Left lobe of liver (tissue), 2 donors: ENCODE data around the gene SCN1A. TPM values are rescaled to one million over a fixed set of nuclear protein-coding genes. Genes with fewer than 3 reads are reported as not detected.
"Not testable (repeated sequence)": the region's sequence is repeated elsewhere in the genome, so short reads cannot be mapped to it uniquely, and the experiment has no call there.

Source experiments
- ATAC-seq: fragments of 200-7000 bp; cut with Tn5 transposase; one replicate; pipeline ENCODE4 v1.9.1; 2020; ENCODE audit warnings: mild to moderate bottlenecking, moderate library complexity
- DNase-seq: peaks from one replicate; pipeline ENCODE4 v3.0.0-alpha.2; 2020; ENCODE audit warnings: low spot score
- total RNA-seq: library from RNA; stranded (reverse); gene quantifications from one replicate; pipeline ENCODE4 v1.2.1, GENCODE V29; 2021
- donor health status: DM: no; HTN: no; CAD: no; lungs with moderate emphysema.
- donor health status: DM: no; HTN: yes; CAD: no.

SCN1A gene
- total RNA-seq, 1 donor from 2014 or later, result 0.13 TPM

GRCh38 chr2:165990846-165991245, 137.0 kb downstream of the SCN1A start:
- ATAC-seq (no peak), DNase-seq (no peak)

GRCh38 chr2:165989851-165990250, 138.0 kb downstream of the SCN1A start:
- ATAC-seq (no peak), DNase-seq (no peak)

GRCh38 chr2:165985120-165985519, 142.7 kb downstream of the SCN1A start:
- DNase-seq, result no peak

GRCh38 chr2:165972161-165972560, 155.7 kb downstream of the SCN1A start:
- DNase-seq, ATAC-seq: not testable (repeated sequence)

More at GRCh38 chr2:165985120-165985519, 142.7 kb downstream of the SCN1A start:
- no peak for ATAC-seq

- ATAC-seq (no peak), DNase-seq (no peak)
Measured at GRCh38 chr2:165970663-165971062, 157.2 kb downstream of the SCN1A start.

- DNase-seq (no peak), ATAC-seq (no peak)
Measured at GRCh38 chr2:165969227-165969626, 158.6 kb downstream of the SCN1A start.

- no peak for ATAC-seq
Measured at GRCh38 chr2:165967746-165968145, 160.1 kb downstream of the SCN1A start.

GRCh38 chr2:165961818-165962217, 166.0 kb downstream of the SCN1A start:
- ATAC-seq (no peak), DNase-seq (no peak)

More at GRCh38 chr2:165967746-165968145, 160.1 kb downstream of the SCN1A start:
- DNase-seq, result no peak

GRCh38 chr2:165959371-165959770, 168.4 kb downstream of the SCN1A start:
- no peak for DNase-seq
- ATAC-seq, result no peak

- ATAC-seq, result no peak
- no peak for DNase-seq
Measured at GRCh38 chr2:165958313-165958960, 169.4 kb downstream of the SCN1A start.

GRCh38 chr2:165957030-165957675, 170.7 kb downstream of the SCN1A start:
- ATAC-seq, result no peak
- DNase-seq, result peak; percentile 52

- peak; percentile 96 for ATAC-seq
- DNase-seq, result peak; percentile 97
Measured at GRCh38 chr2:165953655-165954606, 173.9 kb downstream of the SCN1A start, which contains the start of gene TTC21B. TSS of gene TTC21B (minus strand) at chr2:165953776. CDS start at chr2:165953705, 71 bp downstream.

GRCh38 chr2:165953306-165953654, 174.5 kb downstream of the SCN1A start:
- ATAC-seq (peak; percentile 61), DNase-seq (no peak)

GRCh38 chr2:165952741-165953211, 175.0 kb downstream of the SCN1A start:
- ATAC-seq (no peak), DNase-seq (no peak)

GRCh38 chr2:165952085-165952484, 175.7 kb downstream of the SCN1A start:
- DNase-seq (no peak), ATAC-seq (no peak)

GRCh38 chr2:165950438-165950837, 177.4 kb downstream of the SCN1A start:
- DNase-seq, result no peak
- no peak for ATAC-seq

GRCh38 chr2:165941827-165942226, 186.0 kb downstream of the SCN1A start:
- no peak for DNase-seq
- no peak for ATAC-seq

GRCh38 chr2:165938237-165938636, 189.6 kb downstream of the SCN1A start:
- DNase-seq (no peak), ATAC-seq (no peak)
